VCaP (cell line): ENCODE measurements around the gene AIFM2.
A peak's percentile ranks its signal among the peaks of the same experiment; 100 is the strongest.

Source experiments
- H3K27ac ChIP-seq: fragments of 450-650 bp; 2 replicates; pipeline ENCODE4 v1.5.1; 2017
- TF ChIP-seq, protein P1 (sequence below): fragments of 450-650 bp; conservative IDR thresholded peaks from 2 replicates; pipeline ENCODE4 v1.5.1; 2017; ENCODE audit warnings: mild to moderate bottlenecking, moderate library complexity

AIFM2 gene

GRCh38 chr10:70145666-70146488 is 13.3 kb upstream of the AIFM2 start:
- TF ChIP-seq, protein P1, sequence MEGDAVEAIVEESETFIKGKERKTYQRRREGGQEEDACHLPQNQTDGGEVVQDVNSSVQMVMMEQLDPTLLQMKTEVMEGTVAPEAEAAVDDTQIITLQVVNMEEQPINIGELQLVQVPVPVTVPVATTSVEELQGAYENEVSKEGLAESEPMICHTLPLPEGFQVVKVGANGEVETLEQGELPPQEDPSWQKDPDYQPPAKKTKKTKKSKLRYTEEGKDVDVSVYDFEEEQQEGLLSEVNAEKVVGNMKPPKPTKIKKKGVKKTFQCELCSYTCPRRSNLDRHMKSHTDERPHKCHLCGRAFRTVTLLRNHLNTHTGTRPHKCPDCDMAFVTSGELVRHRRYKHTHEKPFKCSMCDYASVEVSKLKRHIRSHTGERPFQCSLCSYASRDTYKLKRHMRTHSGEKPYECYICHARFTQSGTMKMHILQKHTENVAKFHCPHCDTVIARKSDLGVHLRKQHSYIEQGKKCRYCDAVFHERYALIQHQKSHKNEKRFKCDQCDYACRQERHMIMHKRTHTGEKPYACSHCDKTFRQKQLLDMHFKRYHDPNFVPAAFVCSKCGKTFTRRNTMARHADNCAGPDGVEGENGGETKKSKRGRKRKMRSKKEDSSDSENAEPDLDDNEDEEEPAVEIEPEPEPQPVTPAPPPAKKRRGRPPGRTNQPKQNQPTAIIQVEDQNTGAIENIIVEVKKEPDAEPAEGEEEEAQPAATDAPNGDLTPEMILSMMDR: peak; percentile 75
- peak overlapping the region; percentile 90 for H3K27ac ChIP-seq

DNA sequence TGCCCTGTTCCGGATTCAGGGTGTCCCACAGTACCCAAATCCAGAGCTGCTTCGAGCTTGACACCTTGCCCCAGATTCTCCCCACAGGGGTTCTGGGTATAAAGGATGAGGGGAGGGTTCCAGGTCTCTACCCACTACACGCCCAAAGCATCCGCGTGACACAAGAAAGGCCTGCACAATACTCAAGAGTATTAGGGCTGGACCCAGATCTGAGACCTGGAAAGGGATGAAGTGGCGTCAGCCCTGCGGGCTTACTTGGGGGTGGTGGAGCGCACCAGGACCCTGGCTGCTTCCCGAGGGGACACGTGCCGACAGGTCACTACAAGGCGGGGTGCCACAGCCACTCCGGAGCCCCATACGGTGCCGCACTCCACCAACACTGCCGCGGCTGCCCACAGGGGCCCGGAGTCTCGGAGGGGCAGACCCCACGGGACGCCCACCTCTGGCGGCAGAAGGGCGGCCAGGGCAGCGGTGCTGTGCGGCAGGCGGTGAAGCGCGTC is 12.6 kb upstream of the AIFM2 start:
- H3K27ac ChIP-seq: peak overlapping the region; percentile 90

DNA sequence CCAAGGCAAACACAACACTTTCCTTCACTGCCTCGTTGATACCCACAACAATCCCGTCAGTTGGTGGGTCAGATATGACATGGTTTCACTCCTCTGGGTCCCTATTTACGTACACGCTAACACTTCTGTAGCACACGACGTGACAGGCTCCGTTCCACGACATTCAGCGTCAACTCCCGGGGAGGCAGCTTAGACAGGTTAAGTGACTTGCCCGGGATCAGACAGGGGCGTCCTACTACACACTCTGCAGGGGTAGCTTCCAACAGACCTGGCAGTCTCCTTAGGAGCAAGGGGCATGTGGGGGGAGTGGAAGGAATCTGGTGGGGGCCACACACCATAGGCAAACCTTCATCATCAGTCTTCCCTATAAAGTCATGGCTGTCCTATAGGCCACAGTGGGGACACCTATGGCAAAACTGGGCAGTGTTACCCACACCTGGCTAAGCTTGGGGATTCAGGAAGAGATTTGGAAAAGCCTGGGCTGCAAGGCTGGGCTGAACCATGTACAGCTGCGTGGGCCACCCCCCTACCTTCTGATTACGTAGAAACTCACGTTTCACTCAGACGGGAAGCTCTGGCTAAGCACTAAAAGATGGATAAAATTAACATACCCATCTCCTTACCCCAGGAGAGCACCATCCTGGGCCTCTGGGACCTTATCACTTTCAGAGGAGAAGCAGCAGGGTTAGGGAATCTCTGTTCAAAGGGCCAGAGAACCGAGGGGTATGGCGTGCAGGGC is 11.9 kb upstream of the AIFM2 start:
- TF ChIP-seq, protein P1: no peak
- peak overlapping the region; percentile 90; the same call in 1 of the 2 replicates for H3K27ac ChIP-seq

More for the DNA sequence above, 12.6 kb upstream of the AIFM2 start:
- TF ChIP-seq, protein P1: no peak

GRCh38 chr10:70142555-70142954 is 9.9 kb upstream of the AIFM2 start:
- H3K27ac ChIP-seq: no peak overlapping the region
- TF ChIP-seq, protein P1: no peak

DNA sequence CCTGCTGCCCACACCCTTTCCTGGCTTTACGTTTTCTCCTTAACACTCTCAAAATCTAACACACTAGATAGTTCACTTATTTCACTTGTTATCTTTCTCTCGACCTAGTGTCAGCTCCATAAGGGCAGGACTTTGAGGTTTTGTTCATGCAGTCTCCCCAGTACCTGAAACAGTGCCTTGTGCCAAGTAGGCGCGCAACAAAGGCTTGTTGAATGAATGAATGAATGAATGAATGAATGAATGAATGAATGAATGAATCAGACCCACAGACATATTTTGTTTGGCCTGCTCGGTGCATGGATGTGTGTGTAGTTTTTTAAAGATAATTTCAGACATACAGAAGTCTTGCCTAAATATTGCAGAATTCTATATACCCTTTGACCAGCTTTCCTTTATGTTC is 7.7 kb upstream of the AIFM2 start:
- H3K27ac ChIP-seq: no peak overlapping the region
- TF ChIP-seq, protein P1: no peak

- no peak overlapping the region for H3K27ac ChIP-seq
- TF ChIP-seq, protein P1: no peak
Measured at GRCh38 chr10:70139997-70140250, 7.3 kb upstream of the AIFM2 start.

- TF ChIP-seq, protein P1: no peak
- no peak overlapping the region for H3K27ac ChIP-seq
Measured at GRCh38 chr10:70139151-70139996, 6.7 kb upstream of the AIFM2 start.
